ENCODE results near the gene TMEM39B.

DNA sequence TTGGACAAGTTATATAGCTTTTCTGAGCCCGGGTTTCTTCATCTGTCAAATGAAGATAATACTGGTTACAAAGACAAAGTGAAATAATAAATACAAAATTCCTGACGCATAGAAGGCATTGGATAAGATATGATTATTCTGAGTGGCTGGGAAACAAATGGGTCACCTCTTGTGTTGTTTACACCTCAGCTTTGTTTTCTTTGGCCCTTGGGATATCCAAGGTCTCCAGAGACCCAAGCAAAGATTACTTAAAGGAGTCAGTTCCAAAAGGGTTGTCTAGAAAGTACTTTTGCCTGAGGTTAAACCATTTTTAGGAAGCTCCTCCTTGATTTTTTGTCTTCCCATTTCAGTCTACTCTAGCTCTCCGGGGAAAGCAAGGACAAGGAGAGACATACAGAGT is 49.4 kb upstream of the TMEM39B start:
- no peak for TF ChIP-seq POLR2A (IDR thresholded peaks at IDR 0.05)
- TF ChIP-seq, protein P1, sequence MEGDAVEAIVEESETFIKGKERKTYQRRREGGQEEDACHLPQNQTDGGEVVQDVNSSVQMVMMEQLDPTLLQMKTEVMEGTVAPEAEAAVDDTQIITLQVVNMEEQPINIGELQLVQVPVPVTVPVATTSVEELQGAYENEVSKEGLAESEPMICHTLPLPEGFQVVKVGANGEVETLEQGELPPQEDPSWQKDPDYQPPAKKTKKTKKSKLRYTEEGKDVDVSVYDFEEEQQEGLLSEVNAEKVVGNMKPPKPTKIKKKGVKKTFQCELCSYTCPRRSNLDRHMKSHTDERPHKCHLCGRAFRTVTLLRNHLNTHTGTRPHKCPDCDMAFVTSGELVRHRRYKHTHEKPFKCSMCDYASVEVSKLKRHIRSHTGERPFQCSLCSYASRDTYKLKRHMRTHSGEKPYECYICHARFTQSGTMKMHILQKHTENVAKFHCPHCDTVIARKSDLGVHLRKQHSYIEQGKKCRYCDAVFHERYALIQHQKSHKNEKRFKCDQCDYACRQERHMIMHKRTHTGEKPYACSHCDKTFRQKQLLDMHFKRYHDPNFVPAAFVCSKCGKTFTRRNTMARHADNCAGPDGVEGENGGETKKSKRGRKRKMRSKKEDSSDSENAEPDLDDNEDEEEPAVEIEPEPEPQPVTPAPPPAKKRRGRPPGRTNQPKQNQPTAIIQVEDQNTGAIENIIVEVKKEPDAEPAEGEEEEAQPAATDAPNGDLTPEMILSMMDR (IDR thresholded peaks at IDR 0.05) = no peak
- no peak for TF ChIP-seq POLR2AphosphoS5 (IDR thresholded peaks at IDR 0.05)

Data from breast epithelium (tissue), 3 donors.